ENCODE results near the gene TBC1D4.

GRCh38 chr13:75416327-75417011, 65.5 kb downstream of the TBC1D4 start:
- no peak for TF ChIP-seq POLR2A (IDR thresholded peaks at IDR 0.05)
- TF ChIP-seq CTCF (IDR thresholded peaks at IDR 0.05): no peak
